Lung (tissue), 12 donors: ENCODE results near the gene DRC7. TPM values are rescaled to one million over a fixed set of nuclear protein-coding genes. Genes with fewer than 3 reads are reported as not detected.

Source experiments
- ATAC-seq: fragments of 200-7000 bp; cut with Tn5 transposase; one replicate; pipeline ENCODE4 v1.9.1; 2020; ENCODE audit warnings: moderate number of reproducible peaks; ENCODE audit not compliant: insufficient read depth, low FRiP score
- DNase-seq, 3 donors: peaks; one replicate each; pipeline ENCODE4 v3.0.0-alpha.2; 2013 to 2017
- H3K27ac ChIP-seq, 2 donors: one replicate each; pipeline ENCODE4 v1.5.1; 2013; ENCODE audit warnings: mild to moderate bottlenecking in 2 of 2, moderate library complexity in 2 of 2, control low read depth in 1 of 2, inconsistent platforms in 1 of 2, low read depth in 1 of 2, low read length in 1 of 2
- H3K27me3 ChIP-seq, 3 donors: one replicate each; pipeline ENCODE4 v1.5.1; 2013; ENCODE audit warnings: low read length in 2 of 3; ENCODE audit not compliant: control insufficient read depth in 3 of 3, insufficient read depth in 3 of 3
- H3K36me3 ChIP-seq, 4 donors: one replicate each; pipeline ENCODE4 v1.5.1; 2013; ENCODE audit warnings: low read length in 4 of 4, mild to moderate bottlenecking in 1 of 4, moderate library complexity in 1 of 4; ENCODE audit not compliant: control insufficient read depth in 4 of 4, insufficient read depth in 4 of 4
- H3K4me1 ChIP-seq, 5 donors: one replicate each; pipeline ENCODE4 v1.5.1; 2013; ENCODE audit warnings: low read length in 5 of 5, mild to moderate bottlenecking in 2 of 5, moderate library complexity in 1 of 5; ENCODE audit not compliant: control insufficient read depth in 5 of 5, insufficient read depth in 5 of 5
- H3K4me3 ChIP-seq: one replicate; pipeline ENCODE4 v1.5.1; 2013; ENCODE audit warnings: mild to moderate bottlenecking, control low read depth, moderate library complexity
- H3K9ac ChIP-seq, 2 donors: one replicate each; pipeline ENCODE4 v1.5.1; 2013; ENCODE audit warnings: low read length in 2 of 2, control low read depth in 1 of 2; ENCODE audit not compliant: insufficient read depth in 1 of 2
- H3K9me3 ChIP-seq, 4 donors: one replicate each; pipeline ENCODE4 v1.5.1; 2013; ENCODE audit warnings: low read length in 3 of 4, mild to moderate bottlenecking in 1 of 4, moderate library complexity in 1 of 4; ENCODE audit not compliant: control insufficient read depth in 4 of 4, insufficient read depth in 3 of 4
- CTCF ChIP-seq: IDR thresholded peaks from 2 replicates; pipeline ENCODE4 v1.5.1; 2012; ENCODE audit warnings: mild to moderate bottlenecking; ENCODE audit errors: control extremely low read depth, extremely low read depth
- WGBS, 2 donors: extraction: QIAGEN DNeasy Blood & Tissue Kit; methylation state at CpG; one replicate each; pipeline ENCODE4 v1.1.7; 2013; 5-methylcytosine and 5-hydroxymethylcytosine counted together
- polyA plus RNA-seq, 2 donors: library from polyadenylated mRNA; stranded (reverse); fragments of 200-250 nt; gene quantifications; one replicate each; pipeline ENCODE4 v1.2.1, GENCODE V29; 2013
- total RNA-seq, 2 donors: library from RNA; depleted of rRNA in 1 of 2; stranded (reverse); fragments of >200 nt in 1 of 2; gene quantifications; one replicate each; pipeline ENCODE4 v1.2.1, GENCODE V29; 2014 to 2021
- donor health status: control.
- donor health status: control.
- donor health status: Bipolar disorder and iron deficiency.
- donor health status: healthy.
- donor health status: DM: yes; HTN: yes; CAD: no.

Gene DRC7
- total and polyA plus RNA-seq, 4 donors: 2.5 to 10.9 (median 6.4) TPM

DNA sequence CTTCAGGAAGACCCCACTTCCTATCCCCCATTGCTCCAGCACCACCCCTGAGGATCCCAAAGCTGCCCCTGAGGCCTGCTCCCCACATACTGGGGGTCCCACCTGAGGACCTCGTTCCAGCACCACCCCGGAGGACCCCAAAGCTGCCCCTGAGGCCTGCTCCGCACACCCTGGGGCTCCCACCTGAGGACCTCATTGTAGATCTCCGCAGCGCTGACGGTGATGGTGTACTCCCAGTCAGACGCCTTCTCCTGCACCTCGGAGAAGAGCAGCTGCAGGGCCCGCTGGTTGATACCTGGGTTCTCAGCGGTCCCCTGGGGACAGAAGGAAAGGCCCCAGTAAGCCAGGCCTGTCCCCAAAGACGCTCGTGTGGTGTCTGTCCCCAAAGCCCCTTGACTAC is 67.4 kb downstream of the DRC7 start:
- Histone ChIP-seq H3K9ac (no peak overlapping the region), H3K27ac (no peak overlapping the region), H3K36me3 (peaks cover 3 to 61% (median 19%) of the 10 kb centered on the region in 4 donors), H3K4me3 (no peak overlapping the region), H3K9me3 (no peaks in the 10 kb centered on the region), H3K27me3 (no peaks in the 10 kb centered on the region), H3K4me1 (peaks cover 0 to 4% (median 0%) of the 10 kb centered on the region in 5 donors)
- WGBS, 2 donors: 96% methylated on average over 12 of the region's 12 CpGs
- ATAC-seq: no peak
- TF ChIP-seq CTCF: no peak
- DNase-seq: no peak

- Histone ChIP-seq H3K9me3 (no peaks in the 10 kb centered on the region), H3K4me3 (no peak overlapping the region), H3K4me1 (peaks cover 0 to 4% (median 0%) of the 10 kb centered on the region in 5 donors), H3K36me3 (peaks cover 3 to 64% (median 17%) of the 10 kb centered on the region in 4 donors), H3K9ac (no peak overlapping the region), H3K27me3 (no peaks in the 10 kb centered on the region), H3K27ac (no peak overlapping the region)
- DNase-seq: no peak
- TF ChIP-seq CTCF: no peak
- WGBS, 2 donors: 78 to 86% methylated on average over 15 of the region's 15 CpGs
- no peak for ATAC-seq
Observed at GRCh38 chr16:57762365-57763040, 67.9 kb downstream of the DRC7 start.

- DNase-seq (no peak), ATAC-seq (no peak)
- Histone ChIP-seq H3K4me3 (no peak overlapping the region), H3K9ac (no peak overlapping the region), H3K9me3 (no peaks in the 10 kb centered on the region), H3K36me3 (peaks cover 3 to 62% (median 17%) of the 10 kb centered on the region in 4 donors), H3K27ac (no peak overlapping the region), H3K27me3 (no peaks in the 10 kb centered on the region), H3K4me1 (peaks cover 0 to 4% (median 0%) of the 10 kb centered on the region in 5 donors)
- 92 to 94% methylated on average over 12 to 14 of the region's 14 CpGs for WGBS, 2 donors
- no peak for TF ChIP-seq CTCF
Observed at GRCh38 chr16:57763285-57764005, 68.8 kb downstream of the DRC7 start.
